Mammary epithelial cell (primary cell): Measurements from ENCODE around the gene VWA8.
"Not testable (repeated sequence)": the region's sequence is repeated elsewhere in the genome, so short reads cannot be mapped to it uniquely, and the experiment has no call there.

ENCODE experiments used
- EZH2 ChIP-seq: IDR thresholded peaks from 2 replicates; pipeline ENCODE4 v1.6.1; 2012; ENCODE audit warnings: low read length, inconsistent platforms, borderline replicate concordance
- TF ChIP-seq, protein P1 (sequence below), 2 donors: IDR thresholded peaks in 1 of 2; conservative IDR thresholded peaks in 1 of 2; 2 replicates each; pipeline ENCODE4 v1.5.1; 2011 to 2012; ENCODE audit warnings: inconsistent platforms in 2 of 2, low read length in 2 of 2, mild to moderate bottlenecking in 2 of 2, control low read depth in 1 of 2, low read depth in 1 of 2; ENCODE audit not compliant: insufficient read depth in 1 of 2; ENCODE audit errors: extremely low read depth in 1 of 2

DNA sequence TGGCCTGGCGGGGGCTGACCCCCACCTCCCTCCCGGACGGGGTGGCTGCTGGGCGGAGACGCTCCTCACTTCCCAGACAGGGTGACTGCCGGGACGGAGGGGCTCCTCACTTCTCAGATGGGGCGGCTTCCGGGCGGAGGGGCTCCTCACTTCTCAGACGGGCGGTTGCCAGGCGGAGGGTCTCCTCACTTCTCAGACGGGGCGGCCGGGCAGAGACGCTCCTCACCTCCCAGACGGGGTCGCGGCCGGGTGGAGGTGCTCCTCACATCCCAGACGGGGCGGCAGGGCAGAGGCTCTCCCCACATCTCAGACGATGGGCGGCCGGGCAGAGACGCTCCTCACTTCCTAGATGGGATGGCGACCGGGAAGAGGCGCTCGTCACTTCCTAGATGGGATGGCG is 79.0 kb downstream of the VWA8 start:
- TF ChIP-seq EZH2, result not testable (repeated sequence)
- TF ChIP-seq, protein P1, sequence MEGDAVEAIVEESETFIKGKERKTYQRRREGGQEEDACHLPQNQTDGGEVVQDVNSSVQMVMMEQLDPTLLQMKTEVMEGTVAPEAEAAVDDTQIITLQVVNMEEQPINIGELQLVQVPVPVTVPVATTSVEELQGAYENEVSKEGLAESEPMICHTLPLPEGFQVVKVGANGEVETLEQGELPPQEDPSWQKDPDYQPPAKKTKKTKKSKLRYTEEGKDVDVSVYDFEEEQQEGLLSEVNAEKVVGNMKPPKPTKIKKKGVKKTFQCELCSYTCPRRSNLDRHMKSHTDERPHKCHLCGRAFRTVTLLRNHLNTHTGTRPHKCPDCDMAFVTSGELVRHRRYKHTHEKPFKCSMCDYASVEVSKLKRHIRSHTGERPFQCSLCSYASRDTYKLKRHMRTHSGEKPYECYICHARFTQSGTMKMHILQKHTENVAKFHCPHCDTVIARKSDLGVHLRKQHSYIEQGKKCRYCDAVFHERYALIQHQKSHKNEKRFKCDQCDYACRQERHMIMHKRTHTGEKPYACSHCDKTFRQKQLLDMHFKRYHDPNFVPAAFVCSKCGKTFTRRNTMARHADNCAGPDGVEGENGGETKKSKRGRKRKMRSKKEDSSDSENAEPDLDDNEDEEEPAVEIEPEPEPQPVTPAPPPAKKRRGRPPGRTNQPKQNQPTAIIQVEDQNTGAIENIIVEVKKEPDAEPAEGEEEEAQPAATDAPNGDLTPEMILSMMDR (conservative IDR thresholded peaks at IDR 0.05 in 1 of 2, IDR thresholded peaks at IDR 0.05 in 1 of 2; ENCODE audit: extremely low read depth in 1 of 2, insufficient read depth in 1 of 2, low read depth in 1 of 2, low read length in 2 of 2), result not testable (repeated sequence)
